Thoracic aorta (tissue), 2 donors: ENCODE measurements around the gene TRIM2. TPM values are rescaled to one million over a fixed set of nuclear protein-coding genes. Genes with fewer than 3 reads are reported as not detected.

ENCODE experiments used
- ATAC-seq: fragments of 150-250 bp; one replicate; pipeline ENCODE4 v1.8.0; 2017; ENCODE audit warnings: low read depth; ENCODE audit not compliant: insufficient number of reproducible peaks, low FRiP score
- DNase-seq: peaks from one replicate; pipeline ENCODE4 v3.0.0-alpha.2; 2020; ENCODE audit warnings: low spot score
- H3K27ac ChIP-seq, 2 donors: fragments of 200-600 bp; sonication (generic); 1 replicate in 1 of 2; 2 replicates in 1 of 2; pipeline ENCODE4 v1.5.1; 2016; ENCODE audit warnings: mild to moderate bottlenecking in 2 of 2, moderate library complexity in 2 of 2
- H3K27me3 ChIP-seq: fragments of 200-600 bp; sonication (generic); replicated peaks from 2 replicates; pipeline ENCODE4 v1.6.0; 2016; ENCODE audit warnings: mild to moderate bottlenecking; ENCODE audit not compliant: insufficient read depth
- H3K36me3 ChIP-seq: fragments of 200-600 bp; sonication (generic); one replicate; pipeline ENCODE4 v1.5.1; 2016
- H3K4me1 ChIP-seq, 2 donors: fragments of 200-600 bp; sonication (generic); 1 replicate in 1 of 2; 2 replicates in 1 of 2; pipeline versions ENCODE4 v1.5.1 to v1.6.0; 2016; ENCODE audit warnings: low read depth in 2 of 2, mild to moderate bottlenecking in 1 of 2; ENCODE audit not compliant: control insufficient read depth in 1 of 2
- H3K4me3 ChIP-seq: fragments of 200-600 bp; sonication (generic); 2 replicates; pipeline ENCODE4 v1.5.1; 2016; ENCODE audit warnings: mild to moderate bottlenecking
- H3K9me3 ChIP-seq: fragments of 200-600 bp; sonication (generic); 2 replicates; pipeline ENCODE4 v1.5.1; 2016
- total RNA-seq, 2 donors: library from RNA; depleted of rRNA; stranded (reverse); fragments of >200 nt; gene quantifications; one replicate each; pipeline versions ENCODE4 v1.1.0 to v1.2.3, GENCODE V29; 2016
- TF ChIP-seq, protein P1 (sequence below): fragments of 200-600 bp; sonication (generic); IDR thresholded peaks from one replicate; pipeline ENCODE4 v1.5.1; 2019; ENCODE audit warnings: antibody characterized with exemption

The TRIM2 gene
- total RNA-seq, 2 donors from 2014 or later, result 31.7 to 41.3 TPM

- DNase-seq (no peak), ATAC-seq (no peak)
Observed at GRCh38 chr4:153248641-153249198, 44.5 kb downstream of the TRIM2 start.

DNA sequence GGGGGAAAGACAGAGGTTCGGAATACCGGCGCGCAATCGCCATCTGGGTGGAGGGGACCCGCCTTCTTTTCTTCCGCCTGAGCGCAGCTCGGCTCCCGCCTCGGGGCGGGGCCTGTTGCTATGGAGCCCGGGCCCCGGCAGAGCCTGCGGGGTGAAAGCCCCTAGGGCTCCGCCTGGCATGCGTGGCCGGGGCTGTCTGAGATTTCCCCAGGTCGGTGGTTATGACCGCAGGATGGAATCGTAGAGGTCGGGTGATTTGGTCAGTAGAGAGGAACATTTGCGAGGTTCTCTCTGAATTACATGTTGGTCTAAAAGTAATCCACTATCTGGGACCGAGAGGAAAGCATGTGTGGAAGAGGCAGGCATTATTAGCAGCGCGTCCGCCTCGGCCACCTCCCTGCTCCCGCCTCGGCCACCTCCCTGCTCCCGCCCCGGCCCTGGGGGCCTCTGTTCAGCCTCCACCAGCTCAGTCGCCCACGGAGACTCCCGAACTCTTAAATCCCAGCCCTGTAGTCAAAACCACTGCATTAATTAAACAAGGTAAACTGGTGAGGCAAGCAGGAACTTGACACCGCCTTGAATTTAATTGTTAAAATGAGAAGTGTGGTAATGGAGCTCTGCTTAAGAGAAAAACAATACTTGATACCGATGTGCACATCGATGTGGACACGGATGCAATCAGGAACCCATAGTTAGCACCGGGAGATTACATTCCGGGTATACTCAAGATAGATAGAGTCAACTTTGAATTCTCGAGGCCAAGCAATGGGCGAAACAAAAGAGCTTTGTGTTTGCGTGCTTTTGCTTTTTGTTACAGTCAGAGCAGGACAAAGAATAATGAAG, 45.2 kb downstream of the TRIM2 start:
- H3K36me3 ChIP-seq, result no peaks in the 10 kb centered on the region
- H3K4me1 ChIP-seq, result peaks cover 4 to 9% of the 10 kb centered on the region in 2 donors
- DNase-seq (no peak), ATAC-seq (peak; percentile 57)
- H3K27me3 ChIP-seq, result no peaks in the 10 kb centered on the region
- H3K27ac ChIP-seq, result no peak overlapping the region
- TF ChIP-seq, protein P1, sequence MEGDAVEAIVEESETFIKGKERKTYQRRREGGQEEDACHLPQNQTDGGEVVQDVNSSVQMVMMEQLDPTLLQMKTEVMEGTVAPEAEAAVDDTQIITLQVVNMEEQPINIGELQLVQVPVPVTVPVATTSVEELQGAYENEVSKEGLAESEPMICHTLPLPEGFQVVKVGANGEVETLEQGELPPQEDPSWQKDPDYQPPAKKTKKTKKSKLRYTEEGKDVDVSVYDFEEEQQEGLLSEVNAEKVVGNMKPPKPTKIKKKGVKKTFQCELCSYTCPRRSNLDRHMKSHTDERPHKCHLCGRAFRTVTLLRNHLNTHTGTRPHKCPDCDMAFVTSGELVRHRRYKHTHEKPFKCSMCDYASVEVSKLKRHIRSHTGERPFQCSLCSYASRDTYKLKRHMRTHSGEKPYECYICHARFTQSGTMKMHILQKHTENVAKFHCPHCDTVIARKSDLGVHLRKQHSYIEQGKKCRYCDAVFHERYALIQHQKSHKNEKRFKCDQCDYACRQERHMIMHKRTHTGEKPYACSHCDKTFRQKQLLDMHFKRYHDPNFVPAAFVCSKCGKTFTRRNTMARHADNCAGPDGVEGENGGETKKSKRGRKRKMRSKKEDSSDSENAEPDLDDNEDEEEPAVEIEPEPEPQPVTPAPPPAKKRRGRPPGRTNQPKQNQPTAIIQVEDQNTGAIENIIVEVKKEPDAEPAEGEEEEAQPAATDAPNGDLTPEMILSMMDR, result no peak
- no peaks in the 10 kb centered on the region for H3K9me3 ChIP-seq
- peak overlapping the region; percentile 86 for H3K4me3 ChIP-seq

More at GRCh38 chr4:153248641-153249198, 44.5 kb downstream of the TRIM2 start:
- Histone ChIP-seq H3K27me3 (no peaks in the 10 kb centered on the region), H3K4me3 (peak overlapping the region; percentile 86), H3K4me1 (peaks cover 4 to 9% of the 10 kb centered on the region in 2 donors), H3K9me3 (no peaks in the 10 kb centered on the region), H3K36me3 (no peaks in the 10 kb centered on the region), H3K27ac (no peak overlapping the region)
- TF ChIP-seq, protein P1, result no peak

DNA sequence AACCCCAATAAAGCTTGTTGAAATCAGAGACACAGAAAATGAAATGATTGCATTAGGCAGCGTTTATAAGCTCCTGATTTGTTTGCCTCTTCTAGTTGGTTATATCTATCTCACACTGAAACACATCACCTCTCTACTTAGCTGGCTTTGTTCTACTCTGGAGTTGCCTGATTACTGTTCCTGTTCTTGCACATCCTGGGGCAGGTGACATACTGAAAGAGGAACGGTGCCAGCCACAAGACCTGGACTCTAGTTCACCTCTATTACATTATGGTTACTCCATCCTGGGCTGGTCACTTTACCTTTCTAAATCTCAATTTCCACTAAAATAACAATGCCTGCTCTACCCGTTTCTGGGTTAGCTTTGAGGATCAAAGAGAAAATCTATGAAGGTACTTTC, 47.9 kb downstream of the TRIM2 start:
- H3K4me1 ChIP-seq, result peaks cover 4 to 9% of the 10 kb centered on the region in 2 donors
- H3K27ac ChIP-seq, result no peak overlapping the region
- no peaks in the 10 kb centered on the region for H3K27me3 ChIP-seq
- H3K9me3 ChIP-seq, result no peaks in the 10 kb centered on the region
- no peak overlapping the region for H3K4me3 ChIP-seq
- ATAC-seq (no peak), DNase-seq (no peak)
- TF ChIP-seq, protein P1, result no peak
- H3K36me3 ChIP-seq, result no peaks in the 10 kb centered on the region

- ATAC-seq (no peak), DNase-seq (no peak)
- Histone ChIP-seq H3K4me3 (no peak overlapping the region), H3K36me3 (no peaks in the 10 kb centered on the region), H3K4me1 (no peaks in the 10 kb centered on the region), H3K27ac (no peak overlapping the region), H3K27me3 (no peaks in the 10 kb centered on the region), H3K9me3 (no peaks in the 10 kb centered on the region)
- TF ChIP-seq, protein P1, result no peak
Observed at GRCh38 chr4:153255233-153255632, 51.0 kb downstream of the TRIM2 start.

DNA sequence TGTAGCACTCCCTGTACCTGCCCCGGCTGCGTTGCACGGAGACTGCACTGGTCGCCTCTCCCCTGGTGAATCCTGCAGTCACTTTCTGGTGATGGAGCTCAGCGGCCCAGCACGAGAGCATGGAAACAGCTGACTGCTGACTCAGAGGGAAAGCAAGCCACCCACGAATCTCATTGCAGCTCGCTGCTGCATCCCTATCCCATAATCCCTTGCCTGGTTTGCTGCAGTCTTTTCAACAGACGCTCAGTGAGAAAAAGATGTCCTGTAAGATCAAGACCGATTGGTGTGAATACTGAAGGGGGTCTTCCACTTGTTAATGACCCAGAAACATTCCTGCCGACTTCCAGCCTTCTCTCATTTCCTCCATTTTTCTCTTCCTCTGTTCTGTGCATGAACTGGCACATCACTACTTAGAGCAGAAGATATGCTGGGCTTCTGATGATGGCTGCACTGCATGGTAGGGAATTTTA, 52.9 kb downstream of the TRIM2 start:
- DNase-seq, result no peak
- no peaks in the 10 kb centered on the region for H3K27me3 ChIP-seq
- no peaks in the 10 kb centered on the region for H3K4me1 ChIP-seq
- H3K9me3 ChIP-seq, result peaks cover 3% of the 10 kb centered on the region
- ATAC-seq, result peak; percentile 60
- no peak overlapping the region for H3K27ac ChIP-seq
- TF ChIP-seq, protein P1, result no peak
- peak overlapping the region; percentile 45 for H3K4me3 ChIP-seq
- H3K36me3 ChIP-seq, result no peaks in the 10 kb centered on the region
